Epidermal melanocyte (primary cell): Measurements from ENCODE around the gene CYB5B.
A peak's percentile ranks its signal among the peaks of the same experiment; 100 is the strongest.

Experiments used
- DNase-seq: peaks from one replicate; pipeline ENCODE4 v3.0.0; 2011; ENCODE audit warnings: low spot score; ENCODE audit not compliant: insufficient read length

The CYB5B gene

DNA sequence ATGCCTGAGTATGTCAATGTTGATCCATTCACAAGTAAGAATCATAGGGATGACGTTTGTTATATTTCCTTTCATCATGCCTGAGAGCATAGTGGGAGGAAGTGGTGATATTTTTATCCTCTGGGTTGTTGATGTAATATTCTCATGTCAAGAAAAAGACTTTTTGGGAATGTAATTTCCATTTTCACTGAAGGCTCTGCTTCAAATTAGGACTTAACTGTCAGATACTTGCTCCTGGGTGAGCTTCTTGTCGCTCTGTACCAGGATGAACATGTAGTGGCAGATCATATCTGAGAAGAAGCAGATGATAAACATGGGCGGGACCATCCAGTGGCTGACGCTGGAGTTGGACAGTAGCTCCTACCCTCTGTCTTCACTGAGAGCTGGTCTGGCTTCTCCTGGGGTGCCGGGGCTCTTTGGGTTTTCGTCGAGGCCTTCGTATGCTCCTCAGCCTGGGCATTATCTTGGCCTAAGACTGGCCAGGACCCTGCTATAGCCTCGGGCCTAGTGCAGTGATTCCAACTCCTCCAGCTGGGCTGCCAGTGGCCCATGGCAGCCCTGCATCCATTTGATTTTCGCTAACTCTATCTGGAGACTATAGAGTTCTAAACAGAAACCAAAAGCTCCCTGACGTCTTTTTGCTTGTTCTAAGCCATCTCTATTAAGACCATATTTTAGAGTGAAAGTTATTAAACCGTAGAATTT lies 19.7 kb downstream of the CYB5B start:
- no peak for DNase-seq

DNA sequence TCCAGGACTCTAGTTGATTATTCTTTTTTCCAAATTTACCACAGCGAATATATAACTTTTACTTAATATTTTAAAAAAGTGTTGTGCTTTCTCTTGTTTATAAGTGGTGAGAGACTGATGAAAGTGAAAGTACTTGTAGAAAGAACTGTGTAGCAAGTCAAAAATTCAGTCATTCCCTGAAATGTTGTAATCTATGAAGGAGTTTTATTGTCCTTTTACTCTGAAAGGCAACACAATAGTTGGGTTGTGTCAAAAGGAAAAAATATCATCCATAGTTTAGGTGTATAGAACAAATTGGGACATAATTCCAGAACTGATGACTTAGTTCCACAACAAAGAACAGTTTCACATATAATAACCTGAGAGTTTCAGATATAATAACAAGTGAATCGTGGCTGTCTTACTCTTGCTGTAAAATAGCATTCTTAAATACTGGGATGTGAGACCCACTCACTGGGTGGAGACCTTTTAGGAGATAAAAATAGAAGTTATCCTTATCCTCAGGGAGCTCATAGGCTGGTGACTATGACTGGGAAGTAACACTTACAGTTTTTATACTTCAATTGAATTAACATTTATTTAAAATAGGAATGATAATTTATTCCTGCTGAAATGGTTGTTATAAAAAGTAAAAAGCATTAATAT lies 20.6 kb downstream of the CYB5B start:
- DNase-seq = no peak

DNA sequence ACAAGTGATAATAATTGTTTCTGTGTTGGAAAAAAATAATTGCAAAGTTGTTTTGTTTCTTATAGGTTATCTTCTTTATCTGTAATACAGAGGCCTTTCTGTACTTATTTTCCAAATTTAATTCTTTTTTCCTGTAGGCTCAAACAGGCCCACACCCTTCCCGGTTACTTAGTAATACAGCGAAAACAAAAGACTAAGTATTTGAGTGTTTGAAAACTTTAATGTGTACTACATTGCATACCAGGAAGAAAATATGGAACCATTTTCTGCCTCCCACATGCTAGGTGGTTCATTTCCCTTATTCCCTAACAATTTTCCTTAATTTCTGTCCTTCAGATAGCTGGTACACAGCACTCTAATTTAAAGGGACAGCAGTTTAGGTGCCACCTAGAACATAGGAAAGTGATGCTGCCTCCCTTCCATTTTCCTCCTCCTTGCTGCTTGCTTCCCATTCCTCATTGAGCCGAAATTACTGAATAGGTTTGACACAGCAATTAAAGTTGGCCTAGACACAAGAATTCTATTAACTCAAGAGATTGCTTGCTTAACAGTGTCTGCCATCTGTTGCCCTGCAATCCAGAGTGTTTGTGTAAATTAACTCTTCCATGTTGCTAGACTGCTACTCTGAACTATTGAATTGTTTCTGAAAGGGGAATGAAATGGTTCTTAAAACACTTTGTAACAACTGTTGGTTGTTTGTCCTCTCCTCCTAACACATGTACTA lies 24.2 kb downstream of the CYB5B start:
- peak; percentile 47 for DNase-seq

DNA sequence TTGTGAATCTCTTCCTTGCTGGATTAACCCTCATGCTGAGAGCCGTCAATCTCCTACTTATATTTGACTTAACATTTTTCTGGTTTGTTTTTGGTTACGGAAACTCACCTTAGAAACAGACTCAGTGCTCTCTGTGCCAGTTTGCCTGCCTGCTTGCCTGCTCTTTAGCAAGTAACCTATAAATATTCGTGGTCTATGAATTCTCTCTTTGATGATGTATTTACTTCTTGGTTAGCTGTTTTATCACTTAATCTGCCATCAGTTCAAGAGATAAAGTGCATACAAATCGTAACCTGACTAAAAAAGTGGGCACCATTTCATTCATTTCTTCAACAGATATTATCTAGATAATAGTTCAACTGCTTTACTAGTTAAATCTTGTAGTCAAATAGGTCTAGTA lies 26.7 kb downstream of the CYB5B start:
- no peak for DNase-seq

DNA sequence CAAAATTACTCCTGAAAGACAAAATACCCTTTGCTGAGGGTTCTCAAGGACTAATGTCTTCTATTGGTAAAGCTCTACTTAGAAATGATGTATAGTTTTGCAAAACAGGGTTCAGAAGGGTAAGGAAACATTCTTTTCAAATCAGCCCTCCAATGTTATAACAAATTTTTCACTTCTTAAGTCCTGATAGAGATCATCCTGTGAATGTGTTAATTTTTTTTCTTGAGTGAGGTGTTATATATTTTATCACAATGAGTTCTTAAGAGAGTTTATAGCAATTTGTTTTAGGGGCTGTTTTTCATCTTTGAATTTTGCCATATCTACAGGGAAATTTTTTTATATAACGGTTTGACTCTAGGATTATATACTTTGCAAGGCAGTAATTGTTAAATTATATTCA lies 29.5 kb downstream of the CYB5B start:
- DNase-seq = no peak

DNA sequence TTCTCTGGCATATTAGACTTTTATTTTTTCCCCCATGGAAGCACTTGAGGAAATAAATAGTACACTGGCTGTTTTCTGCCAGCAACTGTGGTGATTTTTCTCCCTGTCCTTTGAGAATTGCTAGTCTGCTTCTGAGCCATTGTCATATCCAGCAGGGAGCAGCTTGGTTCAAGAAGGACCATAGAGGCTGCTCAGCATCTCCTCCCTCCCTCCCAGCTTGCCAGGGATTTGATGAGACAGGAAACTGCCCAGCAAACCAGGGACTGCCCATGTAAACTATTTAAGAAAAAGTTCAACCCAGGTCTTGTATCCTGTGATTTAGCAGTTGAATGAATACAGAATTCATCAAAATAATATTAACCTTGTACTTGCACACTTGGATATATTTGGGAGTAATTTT lies 39.5 kb downstream of the CYB5B start:
- no peak for DNase-seq

DNA sequence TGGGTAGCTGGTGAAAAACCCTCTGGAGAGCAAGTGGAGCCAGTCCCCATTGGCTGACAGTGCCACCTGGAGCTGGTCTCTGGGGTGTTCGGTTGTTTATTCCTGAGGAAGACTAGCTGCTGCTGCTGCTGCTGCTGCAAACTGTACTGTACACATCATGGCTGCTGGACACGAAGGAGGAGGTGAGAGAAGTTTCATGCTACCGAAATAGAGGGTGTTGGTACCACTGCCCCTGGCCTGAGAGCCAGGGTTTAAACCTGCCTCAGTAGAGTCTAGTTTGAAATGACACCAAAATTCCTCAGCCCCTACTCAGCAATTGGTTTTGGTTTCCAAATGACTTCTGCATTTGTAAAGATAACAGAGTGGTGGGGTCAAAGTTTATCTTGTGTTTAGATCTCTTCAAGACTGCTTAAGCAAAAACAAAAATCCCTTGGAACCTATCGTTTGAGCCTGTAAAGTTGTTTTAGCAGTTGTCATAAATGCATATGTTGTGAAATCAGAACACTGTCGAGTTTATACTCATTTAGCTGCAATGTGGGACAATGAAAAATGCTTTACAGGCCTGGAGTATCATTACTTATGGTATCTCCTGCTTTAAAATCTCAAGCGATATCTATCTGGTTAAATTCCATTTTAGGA lies 40.8 kb downstream of the CYB5B start:
- DNase-seq = no peak

DNA sequence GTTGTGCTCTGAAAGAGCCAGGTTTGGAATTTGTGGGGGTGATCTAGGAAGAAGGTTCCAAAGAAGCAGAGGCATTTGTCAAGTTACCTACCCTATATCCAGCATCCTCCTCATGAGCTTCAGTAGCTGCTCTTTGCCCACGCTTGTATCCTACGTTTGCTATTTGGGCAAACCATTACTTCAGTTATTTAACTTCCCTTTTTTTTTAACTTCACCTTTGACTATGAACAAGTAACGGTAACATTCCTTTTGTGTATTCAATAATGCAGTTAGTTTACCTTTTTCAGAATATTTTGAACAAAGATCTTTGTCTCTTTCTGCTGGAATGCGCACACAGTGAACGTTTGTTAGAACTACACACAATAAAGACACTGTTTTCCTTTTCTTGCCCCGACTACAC lies 41.5 kb downstream of the CYB5B start:
- no peak for DNase-seq

DNA sequence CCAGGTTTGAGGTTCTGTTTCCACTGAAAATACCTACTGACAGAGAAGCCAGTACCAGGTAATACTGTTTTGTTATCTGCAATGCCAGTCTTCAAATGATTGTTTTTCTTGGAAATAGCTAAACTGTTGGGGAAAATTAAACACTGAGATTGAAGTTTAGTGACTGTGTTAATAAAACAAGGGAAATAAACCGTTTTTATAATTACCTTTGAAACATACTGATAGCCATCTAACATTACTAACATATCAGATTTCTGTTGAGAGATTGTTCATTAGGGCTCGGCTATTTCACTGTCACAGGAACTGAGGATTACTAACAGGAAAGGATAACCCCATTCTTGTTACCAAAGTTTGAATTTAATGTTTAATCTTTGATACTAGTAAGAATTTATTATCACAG lies 42.1 kb downstream of the CYB5B start:
- no peak for DNase-seq

DNA sequence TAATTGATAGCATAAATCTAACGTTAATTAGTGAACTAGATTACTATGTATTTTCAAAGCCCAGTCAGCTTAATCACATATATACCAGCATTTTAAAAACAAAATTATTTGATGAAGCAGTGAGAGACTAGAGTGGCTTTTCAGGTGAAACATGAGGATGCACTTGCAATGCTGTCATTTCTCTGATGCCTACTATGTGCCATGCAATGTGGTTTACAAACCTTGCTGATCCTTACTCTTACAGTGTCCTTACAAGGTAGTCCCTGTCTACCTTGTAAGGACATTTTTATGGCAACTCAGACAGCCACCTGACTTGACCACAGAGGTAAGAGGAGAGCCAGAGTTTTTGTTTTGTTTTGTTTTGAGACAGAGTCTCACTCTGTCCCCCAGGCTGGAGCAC lies 42.7 kb downstream of the CYB5B start:
- DNase-seq = no peak

DNA sequence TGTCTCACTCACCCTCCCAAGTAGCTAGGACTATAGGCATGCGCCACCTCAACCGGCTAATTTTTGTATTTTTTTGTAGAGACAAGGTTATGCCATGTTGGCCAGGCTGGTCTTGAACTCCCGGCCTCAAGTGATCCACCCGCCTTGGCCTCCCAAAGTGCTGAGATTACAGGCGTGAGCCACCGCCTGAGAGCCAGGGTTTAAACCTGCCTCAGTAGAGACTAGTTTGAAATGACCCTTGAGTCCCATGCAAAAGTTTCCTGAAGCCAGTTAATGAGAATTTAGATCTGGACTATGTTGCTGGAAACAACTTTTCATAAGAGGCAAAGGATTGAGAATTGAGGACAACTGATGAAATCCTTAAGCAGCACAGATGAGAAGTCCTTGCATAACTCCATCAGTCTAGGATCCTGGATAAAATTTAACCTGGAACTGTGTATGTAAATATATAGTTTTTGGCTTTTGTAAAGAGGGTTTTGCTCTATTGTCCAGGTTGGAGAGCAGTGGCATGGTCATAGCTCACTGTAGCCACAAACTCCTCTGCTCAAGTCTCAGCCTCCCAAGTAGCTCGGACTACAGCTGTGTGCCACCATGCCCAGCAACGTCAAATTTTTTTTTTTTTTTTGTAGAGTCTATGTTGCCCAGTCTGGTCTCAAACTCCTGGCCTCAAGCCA lies 43.2 kb downstream of the CYB5B start:
- DNase-seq = no peak

DNA sequence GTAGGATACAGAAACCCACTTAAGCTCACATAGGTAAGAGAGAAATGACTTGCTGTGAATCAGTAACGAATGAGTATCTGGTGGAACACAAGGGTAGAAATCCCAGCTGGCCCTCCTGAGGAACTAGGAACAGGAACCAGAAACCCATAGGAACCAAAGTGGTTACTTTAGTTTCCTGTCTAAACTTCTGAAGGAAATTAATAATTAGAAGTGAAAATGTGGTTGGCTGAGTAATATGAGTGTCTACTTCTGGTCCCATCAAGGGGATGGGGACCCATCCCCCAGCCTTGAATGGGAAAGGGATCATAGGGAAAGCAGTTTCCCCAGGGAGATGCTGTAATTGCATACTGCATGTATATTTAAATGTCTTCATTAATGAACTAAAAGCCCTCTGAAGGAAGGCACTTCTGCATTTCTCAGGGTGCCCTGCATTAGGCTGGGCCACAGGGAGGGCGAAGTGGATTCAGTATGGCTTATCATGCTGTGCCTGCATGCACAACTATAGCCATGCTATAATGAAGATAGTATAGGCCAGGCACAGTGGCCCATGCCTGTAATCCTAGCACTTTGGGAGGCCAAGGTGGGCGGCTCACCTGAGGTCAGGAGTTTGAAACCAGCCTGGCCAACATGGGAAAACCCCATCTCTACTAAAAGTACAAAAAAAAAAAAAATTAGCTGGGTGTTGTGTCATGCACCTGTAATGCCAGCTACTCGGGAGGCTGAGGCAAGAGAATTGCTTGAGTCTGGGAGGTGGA lies 45.6 kb downstream of the CYB5B start:
- no peak for DNase-seq

DNA sequence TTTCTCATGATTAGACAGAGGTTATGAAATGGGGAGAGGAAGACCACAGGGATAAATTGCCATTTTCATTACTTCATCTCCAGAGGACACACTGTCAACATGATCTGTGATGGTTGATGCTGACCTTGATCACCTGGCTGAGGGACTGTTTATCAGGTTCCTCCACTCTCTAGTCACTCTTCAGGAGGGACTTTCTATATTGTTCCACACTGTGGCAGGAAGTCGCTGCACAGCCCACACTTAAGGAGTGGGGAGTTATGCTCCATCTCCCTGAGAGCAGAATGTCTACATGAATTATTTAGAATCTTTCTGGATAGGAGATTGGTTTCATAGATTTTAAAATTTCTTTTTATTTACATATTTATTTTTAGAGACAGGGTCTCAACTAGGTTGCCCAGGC lies 46.7 kb downstream of the CYB5B start:
- DNase-seq = no peak

DNA sequence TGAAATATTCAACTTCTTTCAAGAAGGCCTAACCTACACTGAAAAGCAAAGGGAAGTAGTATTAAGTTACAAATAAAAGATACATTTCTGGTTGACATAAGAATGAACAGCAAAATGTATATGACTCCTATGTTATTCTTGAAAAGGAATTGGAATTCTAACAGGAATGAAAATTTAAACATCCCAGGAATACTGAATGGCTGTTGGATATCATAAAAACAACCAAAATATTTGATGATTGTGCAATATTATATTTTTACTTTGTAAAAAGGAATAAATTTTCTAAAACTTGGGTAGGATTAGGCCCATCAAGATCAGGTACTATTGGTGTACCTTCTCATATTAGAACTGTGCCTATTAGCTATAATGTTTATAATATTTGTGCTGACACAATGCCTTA lies 50.0 kb downstream of the CYB5B start:
- no peak for DNase-seq

DNA sequence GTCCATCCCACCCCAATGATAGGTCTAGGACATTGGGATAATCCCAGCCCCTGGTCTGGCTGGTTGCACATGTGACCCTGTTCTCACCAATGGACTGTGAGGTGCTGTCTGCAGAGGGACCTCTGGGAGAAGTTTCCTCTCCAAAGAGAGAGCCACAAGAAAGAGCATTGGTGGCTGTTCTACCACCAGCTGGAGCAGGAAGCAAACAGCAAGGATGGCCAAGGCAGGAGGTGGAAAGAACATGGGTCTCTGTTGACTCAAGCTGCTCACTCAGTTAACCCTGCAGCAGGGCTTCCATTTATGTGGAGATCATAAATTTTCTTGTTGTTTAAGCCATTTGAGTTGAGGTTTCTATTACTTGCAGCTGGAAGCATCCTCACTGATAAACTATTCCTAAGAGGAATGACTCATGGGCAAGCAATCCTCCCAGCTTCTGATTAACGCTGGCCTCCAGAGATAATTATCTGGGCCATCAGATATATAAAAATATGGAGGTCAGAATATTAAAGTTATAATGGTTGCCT lies 52.6 kb downstream of the CYB5B start:
- DNase-seq = no peak

DNA sequence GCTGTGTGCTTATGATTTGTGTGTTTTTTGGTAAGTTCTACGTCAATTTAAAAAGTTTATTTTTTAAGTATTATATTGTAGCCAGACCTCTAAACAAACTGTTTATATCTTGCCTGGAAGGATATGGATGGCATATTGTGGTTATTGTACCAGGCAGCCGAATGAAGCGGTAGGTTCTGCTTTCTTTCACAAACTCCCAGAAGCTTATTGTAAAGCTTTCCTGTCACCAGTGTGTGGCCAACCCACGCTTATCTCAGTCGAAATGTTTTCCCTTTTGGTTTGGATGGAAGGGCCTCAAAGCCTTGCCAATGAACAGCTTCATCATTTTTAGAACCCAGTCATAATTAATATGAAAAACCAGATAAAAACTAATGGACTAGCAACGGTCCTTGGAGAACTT lies 53.1 kb downstream of the CYB5B start:
- no peak for DNase-seq

DNA sequence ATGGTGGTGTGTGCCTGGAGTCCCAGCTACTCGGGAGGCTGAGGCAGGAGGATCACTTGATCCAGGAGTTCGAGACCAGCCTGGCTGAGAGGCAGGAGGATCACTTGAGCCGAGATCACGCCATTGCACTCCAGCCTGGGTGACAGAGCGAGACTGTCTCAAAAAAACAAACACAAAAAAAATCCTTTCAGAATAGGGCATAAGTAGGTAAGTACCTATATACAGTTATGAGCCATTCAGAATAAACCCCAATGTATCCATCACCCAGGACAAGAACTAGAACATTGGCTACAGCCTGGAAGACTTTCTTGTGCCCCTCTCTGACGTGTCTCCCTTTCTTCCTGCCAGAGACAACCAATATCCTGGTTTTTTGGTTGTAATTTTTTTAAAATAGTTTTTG lies 54.3 kb downstream of the CYB5B start:
- DNase-seq = no peak

DNA sequence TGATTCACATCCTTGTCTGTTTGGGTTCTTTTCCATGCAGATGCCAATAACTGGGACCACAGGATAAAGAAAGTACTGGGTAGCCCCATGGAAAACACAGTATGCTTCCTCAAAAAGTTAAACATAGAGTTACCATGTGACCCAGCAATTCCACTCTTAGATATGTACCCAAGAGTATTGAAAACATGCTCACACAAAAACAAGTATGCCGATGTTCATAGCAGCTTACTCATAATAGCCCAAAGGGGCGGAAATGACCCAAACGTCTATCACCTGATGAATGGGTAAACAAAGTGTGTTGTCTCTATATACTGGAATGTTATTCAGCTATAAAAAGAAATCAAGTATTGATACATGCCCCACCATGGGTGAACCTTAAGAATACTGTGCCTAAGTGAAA lies 55.4 kb downstream of the CYB5B start:
- DNase-seq = no peak

DNA sequence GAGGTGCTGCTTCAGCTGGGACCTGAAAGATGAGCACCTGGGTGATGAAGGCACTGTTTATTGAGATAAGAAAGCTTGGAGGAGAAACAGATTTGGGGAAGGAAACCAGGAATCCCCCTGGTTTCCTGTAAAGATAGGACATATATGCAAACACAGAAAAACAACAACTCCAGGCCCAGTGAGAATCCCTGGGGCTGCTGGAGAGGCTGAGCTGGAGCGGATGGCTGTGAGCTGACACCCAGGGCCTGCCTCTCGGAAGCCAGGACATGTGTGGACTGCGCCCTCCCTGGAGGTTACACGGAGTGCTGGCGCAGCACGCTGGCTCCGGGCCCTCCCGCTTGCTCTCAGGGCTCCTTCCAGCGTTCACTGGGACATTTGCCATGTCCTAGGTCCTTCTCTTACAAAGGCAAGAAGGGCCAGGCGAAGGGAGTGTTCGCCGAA lies 57.5 kb downstream of the CYB5B start:
- no peak for DNase-seq

DNA sequence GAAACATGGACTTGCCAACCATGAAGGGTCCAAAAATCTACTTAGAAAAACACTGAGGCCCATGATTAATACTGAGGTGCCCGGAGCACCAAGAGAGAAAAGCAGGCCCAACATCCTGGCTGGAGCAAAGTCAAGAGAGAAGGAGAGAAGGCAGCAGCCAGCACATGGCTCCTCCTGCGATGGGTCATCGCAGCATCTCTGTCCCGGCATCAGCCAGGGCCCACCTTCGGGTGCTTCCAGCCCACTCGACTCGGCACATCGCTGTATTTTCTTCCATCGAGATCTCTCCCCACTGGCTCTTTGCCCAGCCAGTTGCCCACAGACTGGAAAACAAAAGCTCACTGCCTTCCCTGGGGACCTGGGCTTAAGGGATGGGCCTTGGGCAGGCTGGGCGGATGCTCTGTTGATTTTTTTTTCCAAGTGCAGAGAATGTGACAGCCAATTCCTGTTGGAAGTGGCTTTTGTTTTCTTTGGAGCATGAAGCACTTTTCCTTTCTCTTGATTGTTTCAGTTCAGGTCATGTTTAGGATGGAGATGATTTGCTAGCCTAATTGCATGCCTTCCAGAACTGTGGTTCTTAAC lies 58.1 kb downstream of the CYB5B start:
- no peak for DNase-seq
